WTC11 (cell line): ENCODE measurements around the gene SPTBN4.
"Not testable (repeated sequence)": the region's sequence is repeated elsewhere in the genome, so short reads cannot be mapped to it uniquely, and the experiment has no call there.

Source experiments
- ATF3 ChIP-seq: sonication (generic); formaldehyde crosslinking; conservative IDR thresholded peaks from 2 replicates; pipeline ENCODE4 v1.8.1; 2022; ENCODE audit warnings: mild to moderate bottlenecking, missing genetic modification reagents
- MYBL2 ChIP-seq: sonication (generic); formaldehyde crosslinking; IDR thresholded peaks from 2 replicates; pipeline ENCODE4 v1.8.1; 2023; ENCODE audit warnings: mild to moderate bottlenecking, moderate library complexity, missing genetic modification reagents
- ZNF121 ChIP-seq: sonication (generic); formaldehyde crosslinking; IDR thresholded peaks from 2 replicates; pipeline ENCODE4 v1.8.0; 2023; ENCODE audit warnings: missing genetic modification reagents
- ZNF138 ChIP-seq: sonication (generic); formaldehyde crosslinking; conservative IDR thresholded peaks from 2 replicates; pipeline ENCODE4 v1.8.1; 2022; ENCODE audit warnings: mild to moderate bottlenecking, moderate library complexity, missing genetic modification reagents
- TF ChIP-seq, protein P1 (sequence below): sonication (generic); formaldehyde crosslinking; IDR thresholded peaks from 2 replicates; pipeline ENCODE4 v1.8.1; 2022; ENCODE audit warnings: mild to moderate bottlenecking, moderate library complexity, missing genetic modification reagents

DNA sequence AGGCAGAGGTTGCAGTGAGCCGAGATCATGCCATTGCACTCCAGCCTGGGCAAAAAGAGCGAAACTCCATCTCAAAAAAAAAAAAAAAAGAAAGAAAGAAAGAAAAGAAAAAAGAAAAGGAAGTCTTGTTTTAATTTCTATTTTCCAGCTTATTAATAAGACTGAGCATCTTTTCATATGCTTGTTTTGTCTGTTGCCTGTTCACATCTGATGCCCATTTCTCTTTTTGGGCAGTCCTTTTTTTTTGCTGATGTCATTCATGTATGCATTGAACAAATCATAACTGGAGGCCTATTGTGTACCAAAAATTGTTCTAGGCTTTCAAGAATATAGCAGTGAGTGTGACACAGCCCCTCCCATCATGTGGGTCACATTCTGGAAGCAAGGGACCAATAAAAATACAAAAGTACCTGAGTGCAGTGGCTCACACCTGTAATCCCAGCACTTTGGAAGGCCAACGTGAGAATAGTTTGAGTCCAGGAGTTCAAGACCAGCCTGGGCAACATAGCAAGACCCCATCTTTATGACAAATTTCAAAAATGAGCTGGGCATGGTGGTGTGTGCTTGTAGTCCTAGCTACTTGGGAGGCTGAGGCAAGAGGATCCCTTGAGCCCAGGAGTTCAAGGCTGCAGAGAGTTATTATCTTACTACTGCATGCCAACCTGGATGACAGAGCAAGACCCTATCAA, 79.5 kb downstream of the SPTBN4 start:
- not testable (repeated sequence) for TF ChIP-seq ZNF121 (CRISPR knock-in tag); ZNF138 (CRISPR knock-in tag); MYBL2; ATF3 (CRISPR knock-in tag)
- TF ChIP-seq, protein P1, sequence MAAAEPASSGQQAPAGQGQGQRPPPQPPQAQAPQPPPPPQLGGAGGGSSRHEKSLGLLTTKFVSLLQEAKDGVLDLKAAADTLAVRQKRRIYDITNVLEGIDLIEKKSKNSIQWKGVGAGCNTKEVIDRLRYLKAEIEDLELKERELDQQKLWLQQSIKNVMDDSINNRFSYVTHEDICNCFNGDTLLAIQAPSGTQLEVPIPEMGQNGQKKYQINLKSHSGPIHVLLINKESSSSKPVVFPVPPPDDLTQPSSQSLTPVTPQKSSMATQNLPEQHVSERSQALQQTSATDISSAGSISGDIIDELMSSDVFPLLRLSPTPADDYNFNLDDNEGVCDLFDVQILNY (CRISPR knock-in tag), result not testable (repeated sequence)
